ENCODE results near the gene BCAT1. TPM values are rescaled to one million over a fixed set of nuclear protein-coding genes. Genes with fewer than 3 reads are reported as not detected.

Gene BCAT1
- total RNA-seq, 1 donor from 2014 or later = 14.6 TPM

DNA sequence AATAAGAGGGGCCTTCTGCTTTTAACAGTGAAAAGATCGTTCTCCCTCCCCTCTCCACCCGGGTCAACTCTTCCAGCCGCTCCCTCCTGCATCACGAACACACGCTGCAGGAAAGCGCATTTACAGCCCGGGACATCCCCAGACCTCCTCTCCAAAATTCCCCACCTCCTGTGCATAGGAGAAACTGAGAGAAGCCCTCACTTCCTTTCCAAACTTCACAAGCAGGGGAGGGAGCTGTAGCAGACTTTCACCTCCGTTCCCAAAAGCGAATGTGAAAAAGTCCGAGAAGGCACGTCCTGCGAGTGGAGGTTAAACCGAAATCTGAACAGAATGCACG is 513 bp downstream of the BCAT1 start:
- peak overlapping the region; percentile 72 for H3K4me3 ChIP-seq (ENCODE audit: low read depth, low read length)
- TF ChIP-seq, protein P1, sequence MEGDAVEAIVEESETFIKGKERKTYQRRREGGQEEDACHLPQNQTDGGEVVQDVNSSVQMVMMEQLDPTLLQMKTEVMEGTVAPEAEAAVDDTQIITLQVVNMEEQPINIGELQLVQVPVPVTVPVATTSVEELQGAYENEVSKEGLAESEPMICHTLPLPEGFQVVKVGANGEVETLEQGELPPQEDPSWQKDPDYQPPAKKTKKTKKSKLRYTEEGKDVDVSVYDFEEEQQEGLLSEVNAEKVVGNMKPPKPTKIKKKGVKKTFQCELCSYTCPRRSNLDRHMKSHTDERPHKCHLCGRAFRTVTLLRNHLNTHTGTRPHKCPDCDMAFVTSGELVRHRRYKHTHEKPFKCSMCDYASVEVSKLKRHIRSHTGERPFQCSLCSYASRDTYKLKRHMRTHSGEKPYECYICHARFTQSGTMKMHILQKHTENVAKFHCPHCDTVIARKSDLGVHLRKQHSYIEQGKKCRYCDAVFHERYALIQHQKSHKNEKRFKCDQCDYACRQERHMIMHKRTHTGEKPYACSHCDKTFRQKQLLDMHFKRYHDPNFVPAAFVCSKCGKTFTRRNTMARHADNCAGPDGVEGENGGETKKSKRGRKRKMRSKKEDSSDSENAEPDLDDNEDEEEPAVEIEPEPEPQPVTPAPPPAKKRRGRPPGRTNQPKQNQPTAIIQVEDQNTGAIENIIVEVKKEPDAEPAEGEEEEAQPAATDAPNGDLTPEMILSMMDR (conservative IDR thresholded peaks at IDR 0.05; ENCODE audit: low read depth, low read length) = no peak
- DNase-seq (ENCODE audit: low read depth) = no peak

DNA sequence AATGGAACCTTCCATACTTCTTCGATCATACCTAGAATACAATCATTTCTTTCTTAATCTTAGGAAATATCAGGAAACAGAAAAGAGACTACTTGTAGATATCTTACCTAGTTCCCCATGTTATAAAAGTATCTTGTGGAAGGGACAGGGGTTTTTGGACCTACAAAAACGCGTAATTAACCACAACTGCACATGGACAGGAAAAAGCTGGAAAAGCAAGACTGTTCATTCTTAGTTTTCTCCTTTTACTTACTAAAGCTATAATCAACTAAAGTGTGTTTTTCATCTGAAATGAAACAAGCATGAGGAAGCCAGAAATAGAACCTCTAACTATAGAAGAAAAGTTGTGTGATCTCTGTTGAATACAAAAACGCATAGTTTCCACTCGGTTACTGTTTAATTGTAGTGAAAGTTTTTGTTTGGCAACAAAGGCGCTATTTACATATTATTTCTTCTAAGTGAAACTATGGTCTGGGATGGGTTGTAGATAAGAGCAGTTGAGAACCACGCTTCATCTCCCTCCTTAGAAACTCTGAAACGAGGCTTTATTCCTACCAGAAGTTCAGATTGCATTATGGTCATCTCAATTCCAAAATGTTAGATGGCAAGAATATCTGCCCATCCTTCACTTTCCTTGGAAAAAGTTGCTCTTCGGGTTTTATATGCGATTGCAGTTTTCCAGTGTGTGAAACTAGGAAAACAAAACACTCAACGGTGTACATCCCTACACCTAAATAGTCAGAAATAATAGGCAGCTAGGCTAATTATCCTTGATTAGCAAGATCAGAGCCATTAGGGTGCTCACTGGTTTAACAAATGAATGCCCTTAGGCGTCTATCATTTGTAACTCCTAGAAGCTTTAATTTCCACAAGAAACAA is 1.1 kb downstream of the BCAT1 start:
- TF ChIP-seq, protein P1 (conservative IDR thresholded peaks at IDR 0.05; ENCODE audit: low read depth, low read length) = no peak
- peak overlapping the region; percentile 72 for H3K4me3 ChIP-seq (ENCODE audit: low read depth, low read length)
- no peak for DNase-seq (ENCODE audit: low read depth)

DNA sequence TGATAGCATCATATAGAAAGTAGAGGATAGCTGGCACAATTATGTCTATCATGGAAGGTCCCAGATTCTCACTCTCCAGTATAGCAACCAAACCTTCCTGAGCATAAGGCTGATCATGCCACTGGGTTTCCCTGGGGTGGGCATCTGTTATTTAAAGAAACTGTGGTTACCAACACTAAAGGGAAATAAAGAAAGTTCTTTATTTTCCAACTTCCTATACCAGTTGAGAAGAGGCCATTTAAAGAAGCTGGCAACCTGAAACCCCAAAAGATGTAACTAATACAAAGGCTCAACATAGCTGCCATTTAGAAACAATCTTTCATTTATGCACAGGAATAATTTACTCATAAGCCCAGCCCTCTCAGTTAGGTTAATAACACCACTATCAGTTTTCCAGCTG is 3.1 kb downstream of the BCAT1 start:
- DNase-seq (ENCODE audit: low read depth) = no peak
- H3K4me3 ChIP-seq (ENCODE audit: low read depth, low read length) = no peak overlapping the region
- TF ChIP-seq, protein P1 (conservative IDR thresholded peaks at IDR 0.05; ENCODE audit: low read depth, low read length) = no peak

DNA sequence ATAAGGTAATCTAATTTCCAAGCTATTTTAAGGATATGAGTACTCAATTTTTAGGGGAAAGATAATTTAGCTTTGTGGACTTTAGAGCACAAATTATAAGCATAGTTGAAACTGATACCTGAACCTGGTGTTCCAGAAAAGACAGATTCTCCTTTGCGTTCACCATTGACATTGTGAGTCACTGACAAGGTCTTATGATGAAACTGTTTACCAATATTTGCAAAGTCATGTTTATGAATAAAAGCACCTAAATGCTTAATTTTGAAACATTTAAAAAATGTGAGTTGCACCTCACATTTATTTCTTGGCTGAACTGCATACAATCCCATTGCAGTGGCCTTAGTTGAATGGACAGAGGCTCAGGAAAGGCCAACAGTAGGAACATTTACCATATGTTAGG is 3.9 kb downstream of the BCAT1 start:
- TF ChIP-seq, protein P1 (conservative IDR thresholded peaks at IDR 0.05; ENCODE audit: low read depth, low read length) = no peak
- DNase-seq (ENCODE audit: low read depth) = no peak
- no peak overlapping the region for H3K4me3 ChIP-seq (ENCODE audit: low read depth, low read length)

DNA sequence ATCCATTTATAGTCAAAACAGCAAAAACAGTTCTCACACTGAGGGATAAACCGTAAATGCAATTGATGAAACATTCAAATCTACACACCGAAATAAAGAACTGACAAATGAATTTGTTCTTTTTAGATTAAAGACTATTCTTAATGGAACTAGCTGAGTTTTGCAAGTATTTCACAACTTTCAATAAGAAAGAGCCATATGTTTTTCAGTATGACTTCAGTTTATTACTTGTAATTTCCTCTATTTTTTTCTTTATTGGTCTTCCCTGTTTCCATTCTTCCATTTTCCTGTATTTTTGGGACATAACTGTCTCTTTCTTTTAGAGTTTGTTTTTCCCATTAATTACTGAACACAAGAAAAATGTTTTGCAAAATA is 4.3 kb downstream of the BCAT1 start:
- no peak overlapping the region for H3K4me3 ChIP-seq (ENCODE audit: low read depth, low read length)
- DNase-seq (ENCODE audit: low read depth) = no peak
- TF ChIP-seq, protein P1 (conservative IDR thresholded peaks at IDR 0.05; ENCODE audit: low read depth, low read length) = no peak

DNA sequence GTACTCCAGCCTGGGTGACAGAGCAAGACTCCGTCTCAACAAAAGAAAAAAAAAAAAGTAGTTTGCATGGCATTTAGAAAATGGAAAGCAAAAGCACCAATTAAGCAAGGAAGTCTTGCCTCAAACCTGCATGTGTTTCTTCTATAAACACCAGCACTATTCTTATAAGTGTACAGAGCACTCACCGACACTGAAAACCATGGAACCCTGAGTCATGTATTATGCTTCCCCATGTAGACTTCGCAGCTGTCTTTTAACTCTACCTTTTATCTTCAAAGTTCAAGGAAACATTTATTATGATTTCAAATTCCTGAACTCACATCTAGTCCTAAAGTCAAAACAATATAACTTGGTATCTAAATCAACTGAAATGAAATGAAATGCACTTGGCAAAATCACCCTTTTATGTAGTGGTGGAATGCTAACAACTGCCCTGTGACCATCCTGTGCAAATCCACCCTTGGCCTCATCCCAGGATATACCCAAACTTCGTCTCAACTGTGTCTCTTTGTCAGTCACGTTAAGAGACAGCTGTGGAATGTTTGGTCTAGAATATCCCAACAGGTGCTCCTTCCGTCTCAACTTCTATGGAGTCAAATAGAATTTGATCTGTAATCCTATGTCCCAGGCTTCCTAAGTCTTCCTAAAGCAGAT is 4.8 kb downstream of the BCAT1 start:
- TF ChIP-seq, protein P1 (conservative IDR thresholded peaks at IDR 0.05; ENCODE audit: low read depth, low read length) = no peak
- DNase-seq (ENCODE audit: low read depth) = no peak
- no peak overlapping the region for H3K4me3 ChIP-seq (ENCODE audit: low read depth, low read length)
